Keratinocyte (primary cell): ENCODE data around the gene KLHL42. TPM values are rescaled to one million over a fixed set of nuclear protein-coding genes. Genes with fewer than 3 reads are reported as not detected.

ENCODE experiments used
- DNase-seq: peaks from one replicate; pipeline ENCODE4 v3.0.0-alpha.2; 2011; ENCODE audit warnings: low read depth, missing footprints, low spot score
- FAIRE-seq: peaks from 2 replicates; lab custom pipeline; 2011; peaks lifted over from hg19 to GRCh38; lab: Jason Lieb, UNC
- H2AFZ ChIP-seq: 2 replicates; pipeline ENCODE4 v1.6.0; 2012; ENCODE audit warnings: low read length, control low read depth, inconsistent platforms; ENCODE audit not compliant: control insufficient read depth
- H3K27ac ChIP-seq: 2 replicates; pipeline ENCODE4 v1.5.1; 2011; ENCODE audit warnings: low read length; ENCODE audit not compliant: control insufficient read depth, insufficient read depth
- H3K27me3 ChIP-seq: 3 replicates; pipeline ENCODE4 v1.6.0; 2011; ENCODE audit warnings: low read length; ENCODE audit not compliant: control insufficient read depth, insufficient read depth; ENCODE audit errors: extremely low read depth
- H3K36me3 ChIP-seq, 2 experiments: 2 replicates in 1 of 2; 3 replicates in 1 of 2; pipeline ENCODE4 v1.5.1; 2011; ENCODE audit warnings: low read length in 2 of 2, mild to moderate bottlenecking in 1 of 2; ENCODE audit not compliant: control insufficient read depth in 2 of 2, insufficient read depth in 2 of 2; ENCODE audit errors: extremely low read depth in 1 of 2
- H3K4me1 ChIP-seq: 3 replicates; pipeline ENCODE4 v1.5.1; 2011; ENCODE audit warnings: low read length; ENCODE audit not compliant: control insufficient read depth, insufficient read depth; ENCODE audit errors: extremely low read depth
- H3K4me2 ChIP-seq: 3 replicates; pipeline ENCODE4 v1.6.0; 2011; ENCODE audit warnings: low read depth, low read length; ENCODE audit not compliant: control insufficient read depth, insufficient read depth; ENCODE audit errors: extremely low read depth
- H3K4me3 ChIP-seq, 3 experiments: fragments of 200-600 bp in 1 of 3; sonication (generic) in 1 of 3; 2 replicates in 2 of 3; 3 replicates in 1 of 3; pipeline ENCODE4 v1.5.1; 2011 to 2016; ENCODE audit warnings: low read length in 3 of 3, mild to moderate bottlenecking in 3 of 3, control low read depth in 2 of 3, inconsistent platforms in 1 of 3, low read depth in 1 of 3, mixed read lengths in 1 of 3, mixed run types in 1 of 3, moderate library complexity in 1 of 3; ENCODE audit not compliant: control insufficient read depth in 2 of 3, insufficient read depth in 2 of 3; ENCODE audit errors: extremely low read depth in 1 of 3
- H3K79me2 ChIP-seq: 2 replicates; pipeline ENCODE4 v1.6.0; 2012; ENCODE audit warnings: low read length; ENCODE audit not compliant: control insufficient read depth, insufficient read depth
- H3K9ac ChIP-seq: 3 replicates; pipeline ENCODE4 v1.6.0; 2011; ENCODE audit warnings: low read length; ENCODE audit not compliant: control insufficient read depth, insufficient read depth; ENCODE audit errors: extremely low read depth
- H3K9me1 ChIP-seq: 3 replicates; pipeline ENCODE4 v1.6.0; 2011; ENCODE audit warnings: low read length; ENCODE audit not compliant: control insufficient read depth, insufficient read depth; ENCODE audit errors: extremely low read depth
- H3K9me3 ChIP-seq: 2 replicates; pipeline ENCODE4 v1.5.1; 2012; ENCODE audit warnings: low read depth, low read length; ENCODE audit not compliant: control insufficient read depth
- H4K20me1 ChIP-seq: 3 replicates; pipeline ENCODE4 v1.6.0; 2011; ENCODE audit warnings: low read length; ENCODE audit not compliant: control insufficient read depth, insufficient read depth; ENCODE audit errors: extremely low read depth
- EZH2 ChIP-seq: IDR thresholded peaks from one replicate; pipeline ENCODE4 v1.6.1; 2012; ENCODE audit warnings: inconsistent platforms, mild to moderate bottlenecking, low read length, moderate library complexity
- dilution Hi-C: fragments of 300-500 bp; cut with MboI; formaldehyde crosslinking; loops from one replicate; pipeline ENCODE4 v1.7.0; 2020; ENCODE audit warnings: low sequenced_read_pairs; ENCODE audit not compliant: extremely low pct_ligation_motif_present
- polyA plus RNA-seq, 5 experiments: library from polyadenylated mRNA; depleted of rRNA in 3 of 5; stranded (reverse) in 3 of 5; stranded (forward) in 1 of 5; unstranded in 1 of 5; fragments of >200 nt; gene quantifications; 1 replicate in 1 of 5; 2 replicates in 3 of 5; 3 replicates in 1 of 5; pipeline versions ENCODE4 v1.2.1 to v1.2.3, GENCODE V29; 2011 to 2012; ENCODE audit warnings: missing spikeins in 2 of 5, low read depth in 1 of 5, low replicate concordance in 1 of 5
- TF ChIP-seq, protein P1 (sequence below), 3 experiments: IDR thresholded peaks in 1 of 3; conservative IDR thresholded peaks in 1 of 3; optimal IDR thresholded peaks in 1 of 3; 2 replicates in 2 of 3; 3 replicates in 1 of 3; pipeline versions ENCODE3 to v1.5.1; 2011; ENCODE audit warnings: low read length in 3 of 3, mild to moderate bottlenecking in 3 of 3, moderate library complexity in 2 of 3, control low read depth in 1 of 3, inconsistent platforms in 1 of 3; ENCODE audit not compliant: insufficient read depth in 2 of 3; ENCODE audit errors: extremely low read depth in 1 of 3

KLHL42 gene
- polyA plus RNA-seq, 1 donor (not counting 4 experiments of a cell fraction or from before 2014, with no cell fraction given): 27.2 TPM

DNA sequence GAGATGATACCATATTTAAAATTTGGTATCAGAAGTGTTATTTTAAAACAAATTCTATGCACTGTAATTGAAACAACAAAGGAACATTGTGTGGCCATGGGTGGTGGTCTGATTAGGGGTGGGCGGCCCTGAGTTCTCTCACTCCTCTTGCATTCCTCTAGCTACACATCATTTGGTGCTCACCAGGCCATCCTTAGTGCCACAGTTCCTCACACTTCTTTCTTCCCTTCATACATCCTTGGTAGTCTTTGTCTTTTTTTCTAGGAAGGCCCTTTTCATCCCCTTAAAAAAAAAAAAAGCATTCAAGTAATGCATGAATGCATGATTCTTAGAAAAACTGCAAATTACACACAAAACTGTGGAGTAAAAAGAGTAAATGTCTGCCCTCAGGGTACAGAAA is 2.4 kb downstream of the KLHL42 start:
- Histone ChIP-seq H3K4me1 (peaks cover 46% of the 10 kb centered on the region), H3K27ac (no peak overlapping the region)
- dilution Hi-C loops: no loop called here

DNA sequence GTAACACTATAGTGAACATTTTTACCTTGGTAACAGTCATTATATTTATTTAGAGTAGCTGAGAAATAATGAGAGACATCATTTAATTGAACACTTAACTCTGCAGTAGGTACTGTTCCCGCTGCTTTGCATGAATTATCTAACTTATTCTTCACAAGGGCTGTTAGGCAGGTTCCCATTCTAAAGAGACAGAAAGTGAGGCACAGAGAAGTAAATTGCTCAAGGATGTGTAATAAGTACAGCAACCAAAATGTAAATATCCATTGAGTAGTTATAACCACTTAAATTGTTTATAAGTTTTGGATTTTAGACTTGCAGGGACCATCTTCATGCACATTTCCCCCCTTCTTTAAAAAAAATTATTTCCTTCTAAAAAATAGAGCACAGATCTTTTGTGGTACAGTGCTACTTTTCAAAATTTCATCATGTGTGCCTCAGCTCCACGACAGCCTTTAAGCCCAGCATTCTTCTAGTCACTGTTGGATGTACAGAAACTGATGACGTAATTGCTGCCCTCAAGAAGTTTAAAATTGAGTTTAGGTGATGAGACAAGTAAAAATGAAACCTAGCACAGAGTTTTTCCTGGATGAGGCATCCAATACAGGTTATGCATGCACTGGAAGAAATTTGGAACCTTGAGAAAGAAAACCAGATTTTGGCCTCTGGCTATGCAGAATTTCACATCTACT is 6.0 kb downstream of the KLHL42 start:
- no peak overlapping the region for H2AFZ ChIP-seq
- no peaks in the 10 kb centered on the region for H3K27me3 ChIP-seq
- H3K4me1 ChIP-seq: peaks cover 39% of the 10 kb centered on the region
- H4K20me1 ChIP-seq: no peaks in the 10 kb centered on the region
- peaks cover 4 to 24% of the 10 kb centered on the region in 2 experiments for H3K36me3 ChIP-seq
- dilution Hi-C loops: no loop called here
- peak; percentile 82 for FAIRE-seq
- no peaks in the 10 kb centered on the region for H3K9me3 ChIP-seq
- peaks cover 86% of the 10 kb centered on the region for H3K79me2 ChIP-seq
- peak overlapping the region; percentile 78 for H3K4me2 ChIP-seq
- peaks cover 3% of the 10 kb centered on the region for H3K9me1 ChIP-seq
- TF ChIP-seq EZH2: no peak
- TF ChIP-seq, protein P1, sequence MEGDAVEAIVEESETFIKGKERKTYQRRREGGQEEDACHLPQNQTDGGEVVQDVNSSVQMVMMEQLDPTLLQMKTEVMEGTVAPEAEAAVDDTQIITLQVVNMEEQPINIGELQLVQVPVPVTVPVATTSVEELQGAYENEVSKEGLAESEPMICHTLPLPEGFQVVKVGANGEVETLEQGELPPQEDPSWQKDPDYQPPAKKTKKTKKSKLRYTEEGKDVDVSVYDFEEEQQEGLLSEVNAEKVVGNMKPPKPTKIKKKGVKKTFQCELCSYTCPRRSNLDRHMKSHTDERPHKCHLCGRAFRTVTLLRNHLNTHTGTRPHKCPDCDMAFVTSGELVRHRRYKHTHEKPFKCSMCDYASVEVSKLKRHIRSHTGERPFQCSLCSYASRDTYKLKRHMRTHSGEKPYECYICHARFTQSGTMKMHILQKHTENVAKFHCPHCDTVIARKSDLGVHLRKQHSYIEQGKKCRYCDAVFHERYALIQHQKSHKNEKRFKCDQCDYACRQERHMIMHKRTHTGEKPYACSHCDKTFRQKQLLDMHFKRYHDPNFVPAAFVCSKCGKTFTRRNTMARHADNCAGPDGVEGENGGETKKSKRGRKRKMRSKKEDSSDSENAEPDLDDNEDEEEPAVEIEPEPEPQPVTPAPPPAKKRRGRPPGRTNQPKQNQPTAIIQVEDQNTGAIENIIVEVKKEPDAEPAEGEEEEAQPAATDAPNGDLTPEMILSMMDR (optimal IDR thresholded peaks at IDR 0.05 in 1 of 3, IDR thresholded peaks at IDR 0.05 in 1 of 3, conservative IDR thresholded peaks at IDR 0.05 in 1 of 3; ENCODE audit: extremely low read depth in 1 of 3, insufficient read depth in 2 of 3, low read length in 3 of 3): no peak
- peak overlapping the region; percentile 43 for H3K9ac ChIP-seq
- H3K4me3 ChIP-seq: peak overlapping the region in 1 of 3 experiments; percentile 34
- peak overlapping the region; percentile 75 for H3K27ac ChIP-seq
- peak; percentile 33 for DNase-seq

More for the DNA sequence above, 2.4 kb downstream of the KLHL42 start:
- Histone ChIP-seq H3K9ac (no peak overlapping the region), H3K79me2 (peaks cover 60% of the 10 kb centered on the region), H4K20me1 (no peaks in the 10 kb centered on the region), H3K4me2 (peak overlapping the region; percentile 99), H3K36me3 (peaks cover 2 to 14% of the 10 kb centered on the region in 2 experiments), H3K9me3 (no peaks in the 10 kb centered on the region), H2AFZ (no peak overlapping the region), H3K27me3 (no peaks in the 10 kb centered on the region), H3K4me3 (peak overlapping the region in 2 of 3 experiments; percentile 24 to 78), H3K9me1 (no peaks in the 10 kb centered on the region)
- DNase-seq: no peak
- no peak for FAIRE-seq
- no peak for TF ChIP-seq EZH2
- TF ChIP-seq, protein P1 (optimal IDR thresholded peaks at IDR 0.05 in 1 of 3, IDR thresholded peaks at IDR 0.05 in 1 of 3, conservative IDR thresholded peaks at IDR 0.05 in 1 of 3; ENCODE audit: extremely low read depth in 1 of 3, insufficient read depth in 2 of 3, low read length in 3 of 3): no peak
